GM13977 (cell line): ENCODE measurements around the gene EXOC4.

ENCODE experiments used
- DNase-seq: peaks from one replicate; pipeline ENCODE4 v3.0.0; 2012; ENCODE audit warnings: low spot score
- in situ Hi-C: fragments of 300-500 bp; cut with MboI; formaldehyde crosslinking; loops from one replicate; pipeline ENCODE4 v1.12.0; 2022; ENCODE audit warnings: low sequenced_read_pairs, low pct_unique_long_range_greater_than_20kb, mixed read lengths, inconsistent platforms; ENCODE audit not compliant: unreplicated experiment
- TF ChIP-seq, protein P1 (sequence below): IDR thresholded peaks from 2 replicates; pipeline ENCODE4 v1.5.1; 2012; ENCODE audit warnings: mild to moderate bottlenecking, control low read depth; ENCODE audit not compliant: insufficient read depth; ENCODE audit errors: extremely low read depth, missing control alignments

EXOC4 gene

DNA sequence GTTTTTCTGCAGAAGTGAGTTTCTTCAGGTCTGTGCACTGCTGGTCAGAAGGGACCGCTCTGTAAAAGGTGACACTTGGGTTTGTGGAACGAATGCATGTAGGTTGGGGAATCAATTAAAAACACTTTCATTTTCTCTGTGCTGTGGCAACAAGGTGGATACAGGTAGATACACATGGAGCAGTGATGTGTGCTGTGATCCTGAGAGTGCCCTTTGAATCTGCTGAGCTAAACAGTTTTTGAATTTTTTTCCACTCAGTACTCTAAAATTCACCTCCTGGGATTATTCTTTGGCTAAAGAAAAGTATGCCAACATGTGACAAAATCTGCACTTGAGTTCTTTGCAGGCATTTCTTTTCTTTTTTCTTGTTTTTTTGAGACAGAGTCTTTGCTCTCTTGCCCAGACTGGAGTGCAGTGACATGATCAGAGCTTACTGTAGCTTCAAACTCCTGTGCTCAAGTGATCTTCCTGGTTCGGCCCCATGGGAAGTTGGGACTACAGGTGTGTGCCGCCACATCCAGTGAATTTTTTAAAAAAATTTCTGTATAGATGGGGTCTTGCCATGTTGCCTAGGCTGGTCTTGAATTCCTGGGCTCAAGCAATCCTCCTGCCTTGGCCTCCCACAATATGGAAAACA is 338.9 kb downstream of the EXOC4 start:
- DNase-seq, result no peak
- TF ChIP-seq, protein P1, sequence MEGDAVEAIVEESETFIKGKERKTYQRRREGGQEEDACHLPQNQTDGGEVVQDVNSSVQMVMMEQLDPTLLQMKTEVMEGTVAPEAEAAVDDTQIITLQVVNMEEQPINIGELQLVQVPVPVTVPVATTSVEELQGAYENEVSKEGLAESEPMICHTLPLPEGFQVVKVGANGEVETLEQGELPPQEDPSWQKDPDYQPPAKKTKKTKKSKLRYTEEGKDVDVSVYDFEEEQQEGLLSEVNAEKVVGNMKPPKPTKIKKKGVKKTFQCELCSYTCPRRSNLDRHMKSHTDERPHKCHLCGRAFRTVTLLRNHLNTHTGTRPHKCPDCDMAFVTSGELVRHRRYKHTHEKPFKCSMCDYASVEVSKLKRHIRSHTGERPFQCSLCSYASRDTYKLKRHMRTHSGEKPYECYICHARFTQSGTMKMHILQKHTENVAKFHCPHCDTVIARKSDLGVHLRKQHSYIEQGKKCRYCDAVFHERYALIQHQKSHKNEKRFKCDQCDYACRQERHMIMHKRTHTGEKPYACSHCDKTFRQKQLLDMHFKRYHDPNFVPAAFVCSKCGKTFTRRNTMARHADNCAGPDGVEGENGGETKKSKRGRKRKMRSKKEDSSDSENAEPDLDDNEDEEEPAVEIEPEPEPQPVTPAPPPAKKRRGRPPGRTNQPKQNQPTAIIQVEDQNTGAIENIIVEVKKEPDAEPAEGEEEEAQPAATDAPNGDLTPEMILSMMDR, result no peak
- in situ Hi-C loops, result no loop called here

DNA sequence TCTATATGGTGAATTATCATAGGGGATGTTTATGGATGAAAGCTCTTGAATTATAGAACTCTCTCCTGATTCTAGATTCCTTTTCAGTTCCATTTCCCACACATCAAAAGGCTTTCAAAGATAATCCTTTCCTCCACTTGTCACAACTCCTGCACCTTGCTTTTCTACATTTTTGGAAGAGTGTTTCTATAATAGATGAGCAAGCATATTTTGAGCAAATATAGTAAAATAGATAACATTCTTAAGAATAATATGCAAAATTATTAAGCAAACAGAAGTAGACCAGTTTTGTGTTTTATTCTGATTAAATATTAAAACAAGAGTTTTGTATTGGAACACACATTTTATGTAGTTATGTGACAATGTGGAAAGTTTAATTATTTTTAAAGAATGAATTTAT is 340.7 kb downstream of the EXOC4 start:
- in situ Hi-C loops, result no loop called here
- TF ChIP-seq, protein P1, result no peak
- DNase-seq, result no peak

DNA sequence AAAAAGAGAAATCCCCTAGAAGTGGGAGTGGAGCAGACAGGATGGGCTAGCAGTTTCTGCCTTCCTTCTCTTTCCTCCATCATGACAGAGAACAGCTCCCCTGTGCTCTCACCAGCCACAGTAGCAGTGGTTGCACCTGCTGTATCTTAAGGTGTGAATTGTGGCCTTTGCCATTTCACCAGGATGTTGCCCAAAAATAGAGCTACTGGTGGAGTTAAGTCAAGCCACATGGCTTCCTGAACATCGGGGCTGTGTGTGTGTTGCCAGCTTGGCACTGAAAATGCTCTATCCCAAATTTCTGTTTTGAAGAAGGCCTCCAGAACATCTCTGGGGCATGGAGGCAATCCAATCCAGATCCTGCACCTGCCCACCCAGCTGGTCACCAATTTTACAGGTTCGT is 348.7 kb downstream of the EXOC4 start:
- in situ Hi-C loops, result no loop called here
- DNase-seq, result no peak
- TF ChIP-seq, protein P1, result no peak

DNA sequence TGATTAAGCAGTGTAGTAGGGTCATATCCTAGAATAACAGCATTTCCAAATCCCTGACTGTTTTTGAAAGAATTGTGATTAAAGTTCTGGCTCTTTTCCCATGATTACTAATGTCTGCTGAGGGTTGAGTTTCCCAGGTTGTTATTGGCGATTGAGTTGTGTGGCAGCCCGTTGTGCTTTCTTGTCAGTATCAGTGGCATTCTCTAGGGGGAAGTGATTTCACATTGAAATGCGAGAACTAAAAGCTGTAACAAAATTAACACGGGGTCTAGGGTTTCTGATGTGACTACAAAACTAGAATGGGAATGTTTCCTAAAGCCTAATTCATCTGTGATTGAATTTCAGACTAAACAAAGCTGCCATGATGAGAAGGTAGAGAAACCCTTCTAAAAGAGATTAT is 349.4 kb downstream of the EXOC4 start:
- no peak for DNase-seq
- TF ChIP-seq, protein P1, result no peak
- in situ Hi-C loops, result no loop called here

DNA sequence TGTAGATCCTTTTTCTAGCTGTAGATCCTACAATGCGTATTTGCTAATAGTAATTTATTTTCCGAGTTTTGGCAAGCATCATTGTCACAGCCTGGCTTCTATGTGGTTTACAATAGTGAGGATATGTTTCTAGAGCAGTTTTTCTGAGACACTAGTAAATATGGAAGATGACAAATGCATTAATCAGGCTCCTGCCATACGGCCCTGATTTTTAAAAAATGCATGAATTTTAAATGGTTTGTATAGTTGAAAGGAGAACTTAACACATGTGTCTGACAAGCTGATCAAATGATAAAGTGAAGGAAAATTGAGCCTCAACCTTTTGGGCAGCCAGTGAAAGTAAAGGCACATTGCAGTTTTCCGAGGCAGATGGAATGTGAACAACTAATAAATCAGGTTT is 354.1 kb downstream of the EXOC4 start:
- TF ChIP-seq, protein P1, result no peak
- in situ Hi-C loops, result no loop called here
- no peak for DNase-seq

- TF ChIP-seq, protein P1, result no peak
- no peak for DNase-seq
- in situ Hi-C loops, result no loop called here
Measured at GRCh38 chr7:133609806-133610205, 356.9 kb downstream of the EXOC4 start.
